ENCODE results near the gene C3orf52. TPM values are rescaled to one million over a fixed set of nuclear protein-coding genes. Genes with fewer than 3 reads are reported as not detected.

The C3orf52 gene
- total and polyA plus RNA-seq, 10 of the 15 experiments (the other 5 are each of a cell fraction or from before 2014, with no cell fraction given) = 0.15 to 1.9 (median 0.73) TPM

GRCh38 chr3:112046599-112046998, 39.6 kb upstream of the C3orf52 start:
- TF ChIP-seq E2F8 (IDR thresholded peaks at IDR 0.05; ENCODE audit: low read depth, partially characterized antibody) (no peak), FOS (IDR thresholded peaks at IDR 0.05; ENCODE audit: borderline replicate concordance, extremely low read depth, insufficient read length) (no peak), BCLAF1 (IDR thresholded peaks at IDR 0.05) (no peak), CBX3 (IDR thresholded peaks at IDR 0.05; ENCODE audit: borderline replicate concordance, low read depth) (no peak), HDAC6 (IDR thresholded peaks at IDR 0.05; ENCODE audit: unreplicated experiment) (no peak), STAT3 (IDR thresholded peaks at IDR 0.05; ENCODE audit: low read depth, low read length) (no peak), BHLHE40 (IDR thresholded peaks at IDR 0.05; ENCODE audit: borderline replicate concordance in 1 of 2, low read depth in 2 of 2, low read length in 1 of 2) (no peak)
- H3K4me2 ChIP-seq (ENCODE audit: control insufficient read depth, insufficient read depth) = no peak overlapping the region
- no TSS peak for BruUV-seq (replicated peaks)
- no peak for DNase-seq (ENCODE audit: low read depth, low spot score)
- FAIRE-seq = no peak
- H3K4me1 ChIP-seq (ENCODE audit: control insufficient read depth, insufficient read depth, low read length) = no peaks in the 10 kb centered on the region
- H3K27ac ChIP-seq (ENCODE audit: control insufficient read depth, insufficient read depth) = no peak overlapping the region
- H3K9ac ChIP-seq (ENCODE audit: control insufficient read depth, insufficient read depth, low read length) = no peak overlapping the region
- no peak overlapping the region for H3K4me3 ChIP-seq
- in situ Hi-C loops (cut with MboI) = no loop called here
- WGBS (ENCODE audit: insufficient coverage, insufficient replicate concordance, low lambda C conversion rate, missing lambda C conversion rate) = 70% methylated on average over 4 of the region's 4 CpGs
- H3K36me3 ChIP-seq (ENCODE audit: control insufficient read depth in 2 of 2, insufficient read depth in 2 of 2, low read length in 1 of 2) = no peaks in the 10 kb centered on the region
- ChIA-PET SMC1A (ENCODE audit: uncharacterized antibody, unreplicated experiment) (interaction anchor here (1.3 to 5.7 kb wide), 3 partner anchors 33 to 76 kb away, joined by 3 to 48 read pairs (median 5); no protein-coding TSS in a partner anchor), CTCF (interaction anchor here (1.5 to 4.4 kb wide), 4 partner anchors 31 to 330 kb away, joined by 6 to 99 read pairs (median 55); no protein-coding TSS in a partner anchor), RAD21 (ENCODE audit: unreplicated experiment) (interaction anchor here (2.4 kb wide), 1 partner anchor 57 kb away, joined by 10 read pairs; no protein-coding TSS in a partner anchor), POLR2A (no interaction called here)
- no peaks in the 10 kb centered on the region for H3K9me3 ChIP-seq (replicated peaks; ENCODE audit: control insufficient read depth, insufficient read depth, low read length)
- H3K79me2 ChIP-seq (ENCODE audit: control insufficient read depth, insufficient read depth, low read length) = no peaks in the 10 kb centered on the region
- no peak for ATAC-seq
- intact Hi-C loops (cut with micrococcal nuclease; ENCODE audit: unreplicated experiment) = loop anchor here (10.0 kb wide), 1 partner anchor 332 kb away; no protein-coding TSS in a partner anchor
- H2AFZ ChIP-seq (ENCODE audit: control insufficient read depth, low read depth, low read length) = no peak overlapping the region
- peaks cover 0 to 6% of the 10 kb centered on the region in 2 experiments; a peak in 1 of 4 replicates for H3K27me3 ChIP-seq (replicated peaks in 1 of 2; ENCODE audit: control insufficient read depth in 2 of 2, insufficient read depth in 2 of 2, low read length in 1 of 2)
- H4K20me1 ChIP-seq (ENCODE audit: control insufficient read depth, insufficient read depth) = no peaks in the 10 kb centered on the region
